Measurements from ENCODE around the gene CCNO. TPM values are rescaled to one million over a fixed set of nuclear protein-coding genes. Genes with fewer than 3 reads are reported as not detected.

CCNO gene
- total RNA-seq, result 1 to 10 TPM in 4 of 8 experiments, under 1 TPM in 4; 0.14 to 4.8 (median 0.88) TPM

- Histone ChIP-seq H3K4me1 (replicated peaks in 1 of 2) (peaks cover 5 to 18% of the 10 kb centered on the region in 2 donors), H3K4me3 (peak within 1 kb of the TSS; percentile 37 to 50 (median 48)), H3K27ac (no peak within 1 kb of the TSS)
- peak; percentile 84 to 92 (median 90) for ATAC-seq (replicated peaks in 6 of 8)
- in situ Hi-C loops (cut with MboI; ENCODE audit: low pct_unique_long_range_greater_than_20kb in 2 of 9, low sequenced_read_pairs in 9 of 9, unreplicated experiment in 9 of 9), result no loop called here
- WGBS, 10 experiments, result 0 to 7% (median 1%) methylated on average over 1 to 14 of the region's 106 CpGs; no CpG with 5 or more reads in 4 of the 10 experiments
These were observed at the start of gene CCNO for GRCh38 chr5:55232985-55233928. Gene CCNO, minus strand, starts transcription at chr5:55233608. Its CDS starts 85 bp downstream, at chr5:55233523.

GRCh38 chr5:55278778-55279177, 45.4 kb upstream of the CCNO start:
- no peak overlapping the region for H3K27ac ChIP-seq
- ATAC-seq (replicated peaks in 6 of 8), result peak in 1 of 8 experiments; percentile 30
- WGBS, 10 experiments, result 76 to 100% (median 92%) methylated on average over 3 to 4 of the region's 4 CpGs
- in situ Hi-C loops (cut with MboI; ENCODE audit: low pct_unique_long_range_greater_than_20kb in 2 of 9, low sequenced_read_pairs in 9 of 9, unreplicated experiment in 9 of 9), result no loop called here
- H3K4me3 ChIP-seq, result no peak overlapping the region
- no peaks in the 10 kb centered on the region for H3K4me1 ChIP-seq (replicated peaks in 1 of 2)

GRCh38 chr5:55276771-55277170, 43.4 kb upstream of the CCNO start:
- WGBS, 10 experiments, result 20 to 100% (median 91%) methylated on average over 1 of the region's 1 CpG; no CpG with 5 or more reads in 3 of the 10 experiments
- H3K27ac ChIP-seq, result no peak overlapping the region
- H3K4me3 ChIP-seq, result no peak overlapping the region
- ATAC-seq (replicated peaks in 6 of 8), result peak in 2 of 8 experiments; percentile 87 to 95
- in situ Hi-C loops (cut with MboI; ENCODE audit: low pct_unique_long_range_greater_than_20kb in 2 of 9, low sequenced_read_pairs in 9 of 9, unreplicated experiment in 9 of 9), result no loop called here
- H3K4me1 ChIP-seq (replicated peaks in 1 of 2), result no peaks in the 10 kb centered on the region

- WGBS, 10 experiments, result 60 to 100% (median 93%) methylated on average over 1 to 3 of the region's 3 CpGs; no CpG with 5 or more reads in 2 of the 10 experiments
- no peak overlapping the region for H3K4me3 ChIP-seq
- no peak for ATAC-seq (replicated peaks in 6 of 8)
- in situ Hi-C loops (cut with MboI; ENCODE audit: low pct_unique_long_range_greater_than_20kb in 2 of 9, low sequenced_read_pairs in 9 of 9, unreplicated experiment in 9 of 9), result loop anchor here in 1 of 9 experiments (25.0 kb wide), 1 partner anchor 104 kb away; no protein-coding TSS in a partner anchor
- H3K4me1 ChIP-seq (replicated peaks in 1 of 2), result no peaks in the 10 kb centered on the region
- no peak overlapping the region for H3K27ac ChIP-seq
These were observed 24.9 kb upstream of the CCNO start for GRCh38 chr5:55258339-55258738.

GRCh38 chr5:55254802-55255201, 21.4 kb upstream of the CCNO start:
- H3K4me1 ChIP-seq (replicated peaks in 1 of 2), result no peaks in the 10 kb centered on the region
- 67 to 100% (median 94%) methylated on average over 1 to 4 of the region's 4 CpGs for WGBS, 10 experiments
- no peak overlapping the region for H3K4me3 ChIP-seq
- in situ Hi-C loops (cut with MboI; ENCODE audit: low pct_unique_long_range_greater_than_20kb in 2 of 9, low sequenced_read_pairs in 9 of 9, unreplicated experiment in 9 of 9), result loop anchor here in 1 of 9 experiments (25.0 kb wide), 1 partner anchor 107 kb away; no protein-coding TSS in a partner anchor
- ATAC-seq (replicated peaks in 6 of 8), result no peak
- H3K27ac ChIP-seq, result no peak overlapping the region

GRCh38 chr5:55250064-55250463, 16.7 kb upstream of the CCNO start:
- Histone ChIP-seq H3K27ac (no peak overlapping the region), H3K4me3 (no peak overlapping the region), H3K4me1 (replicated peaks in 1 of 2) (no peaks in the 10 kb centered on the region)
- in situ Hi-C loops (cut with MboI; ENCODE audit: low pct_unique_long_range_greater_than_20kb in 2 of 9, low sequenced_read_pairs in 9 of 9, unreplicated experiment in 9 of 9), result loop anchor here in 1 of 9 experiments (25.0 kb wide), 1 partner anchor 112 kb away; no protein-coding TSS in a partner anchor
- WGBS, 10 experiments, result 40 to 100% (median 93%) methylated on average over 1 of the region's 1 CpG; no CpG with 5 or more reads in 3 of the 10 experiments
- no peak for ATAC-seq (replicated peaks in 6 of 8)

- Histone ChIP-seq H3K4me3 (no peak overlapping the region), H3K27ac (no peak overlapping the region), H3K4me1 (replicated peaks in 1 of 2) (no peaks in the 10 kb centered on the region)
- WGBS, 10 experiments, result 28 to 100% (median 59%) methylated on average over 1 to 4 of the region's 4 CpGs; no CpG with 5 or more reads in 3 of the 10 experiments
- in situ Hi-C loops (cut with MboI; ENCODE audit: low pct_unique_long_range_greater_than_20kb in 2 of 9, low sequenced_read_pairs in 9 of 9, unreplicated experiment in 9 of 9), result no loop called here
- ATAC-seq (replicated peaks in 6 of 8), result no peak
These were observed 8.3 kb upstream of the CCNO start for GRCh38 chr5:55241746-55242145.

- no peak overlapping the region for H3K4me3 ChIP-seq
- WGBS, 10 experiments, result 0 to 100% (median 70%) methylated on average over 1 to 8 of the region's 10 CpGs
- peaks cover 5 to 10% of the 10 kb centered on the region in 2 donors for H3K4me1 ChIP-seq (replicated peaks in 1 of 2)
- no peak overlapping the region for H3K27ac ChIP-seq
- ATAC-seq (replicated peaks in 6 of 8), result no peak
- in situ Hi-C loops (cut with MboI; ENCODE audit: low pct_unique_long_range_greater_than_20kb in 2 of 9, low sequenced_read_pairs in 9 of 9, unreplicated experiment in 9 of 9), result no loop called here
These were observed 3.4 kb upstream of the CCNO start for GRCh38 chr5:55236800-55237199.

GRCh38 chr5:55234121-55234700, 803 bp upstream of the CCNO start:
- in situ Hi-C loops (cut with MboI; ENCODE audit: low pct_unique_long_range_greater_than_20kb in 2 of 9, low sequenced_read_pairs in 9 of 9, unreplicated experiment in 9 of 9), result no loop called here
- peak overlapping the region; percentile 37 to 50 (median 48) for H3K4me3 ChIP-seq
- H3K27ac ChIP-seq, result no peak overlapping the region
- peak; percentile 6 to 23 (median 13) for ATAC-seq (replicated peaks in 6 of 8)
- H3K4me1 ChIP-seq (replicated peaks in 1 of 2), result peaks cover 5 to 18% of the 10 kb centered on the region in 2 donors
- 0 to 13% (median 3%) methylated on average over 4 to 31 of the region's 31 CpGs; no CpG with 5 or more reads in 1 of the 10 experiments for WGBS, 10 experiments

GRCh38 chr5:55232271-55232984, 980 bp downstream of the CCNO start:
- peak in 3 of 8 experiments; percentile 6 to 38 (median 12) for ATAC-seq (replicated peaks in 6 of 8)
- WGBS, 10 experiments, result 0 to 7% (median 0%) methylated on average over 2 to 22 of the region's 45 CpGs; no CpG with 5 or more reads in 3 of the 10 experiments
- no peak overlapping the region for H3K27ac ChIP-seq
- peak overlapping the region; percentile 37 to 50 (median 48) for H3K4me3 ChIP-seq
- H3K4me1 ChIP-seq (replicated peaks in 1 of 2), result peaks cover 5 to 24% of the 10 kb centered on the region in 2 donors
- in situ Hi-C loops (cut with MboI; ENCODE audit: low pct_unique_long_range_greater_than_20kb in 2 of 9, low sequenced_read_pairs in 9 of 9, unreplicated experiment in 9 of 9), result no loop called here

- H3K4me3 ChIP-seq, result peak overlapping the region in 4 of 5 donors; percentile 11 to 50 (median 44)
- ATAC-seq (replicated peaks in 6 of 8), result no peak
- WGBS, 10 experiments, result 0 to 54% (median 5%) methylated on average over 1 to 7 of the region's 11 CpGs; no CpG with 5 or more reads in 2 of the 10 experiments
- in situ Hi-C loops (cut with MboI; ENCODE audit: low pct_unique_long_range_greater_than_20kb in 2 of 9, low sequenced_read_pairs in 9 of 9, unreplicated experiment in 9 of 9), result no loop called here
- no peak overlapping the region for H3K27ac ChIP-seq
- peaks cover 5 to 24% of the 10 kb centered on the region in 2 donors for H3K4me1 ChIP-seq (replicated peaks in 1 of 2)
These were observed 1.5 kb downstream of the CCNO start for GRCh38 chr5:55231919-55232270.

- in situ Hi-C loops (cut with MboI; ENCODE audit: low pct_unique_long_range_greater_than_20kb in 2 of 9, low sequenced_read_pairs in 9 of 9, unreplicated experiment in 9 of 9), result no loop called here
- WGBS, 10 experiments, result 0 to 29% (median 5%) methylated on average over 2 to 34 of the region's 48 CpGs; no CpG with 5 or more reads in 4 of the 10 experiments
- ATAC-seq (replicated peaks in 6 of 8), result peak in 2 of 8 experiments; percentile 1 to 6
- Histone ChIP-seq H3K4me1 (replicated peaks in 1 of 2) (peaks cover 5 to 24% of the 10 kb centered on the region in 2 donors), H3K4me3 (peak overlapping the region; percentile 11 to 50 (median 41)), H3K27ac (no peak overlapping the region)
These were observed 2.1 kb downstream of the CCNO start for GRCh38 chr5:55231029-55231918.
